ENCODE data around the gene ANKFN1. TPM values are rescaled to one million over a fixed set of nuclear protein-coding genes. Genes with fewer than 3 reads are reported as not detected.

The ANKFN1 gene
- polyA plus RNA-seq, 1 experiment = 0.04 TPM

DNA sequence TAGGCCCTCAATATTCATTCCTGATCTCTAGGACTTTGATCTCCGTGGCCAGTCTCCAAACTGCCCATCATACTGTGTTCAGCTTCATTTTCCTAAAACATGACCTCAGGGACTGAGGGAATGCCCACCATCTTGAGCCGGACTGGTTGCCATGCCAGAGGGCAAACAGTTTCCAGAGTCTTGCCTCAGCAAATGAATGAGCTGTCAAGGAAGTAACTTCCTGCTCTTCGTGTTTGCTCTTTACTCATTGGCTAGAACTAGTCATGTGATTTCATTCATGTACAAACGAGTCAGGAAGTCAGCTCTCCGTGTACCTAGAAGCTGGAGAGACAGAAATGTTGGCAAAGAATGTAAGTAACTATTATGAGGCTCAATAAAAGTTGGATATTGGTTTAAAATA lies 50.2 kb downstream of the ANKFN1 start:
- ChIA-PET POLR2A (no interaction called here), CTCF (interaction anchor here (1.2 kb wide), 1 partner anchor 84 kb away, joined by 3 read pairs; no protein-coding TSS in a partner anchor)
- DNase-seq (ENCODE audit: low read depth, low spot score) = no peak
- Histone ChIP-seq H3K27me3 (ENCODE audit: control insufficient read depth, insufficient read depth, low read length) (no peaks in the 10 kb centered on the region), H3K9me3 (ENCODE audit: control insufficient read depth, insufficient read depth, low read length) (no peaks in the 10 kb centered on the region; the same call in 1 of the 2 replicates), H3K27ac (ENCODE audit: low read depth, low read length) (no peak overlapping the region), H3K4me3 (ENCODE audit: low read depth, low read length) (no peak overlapping the region)
- TF ChIP-seq, protein P1, sequence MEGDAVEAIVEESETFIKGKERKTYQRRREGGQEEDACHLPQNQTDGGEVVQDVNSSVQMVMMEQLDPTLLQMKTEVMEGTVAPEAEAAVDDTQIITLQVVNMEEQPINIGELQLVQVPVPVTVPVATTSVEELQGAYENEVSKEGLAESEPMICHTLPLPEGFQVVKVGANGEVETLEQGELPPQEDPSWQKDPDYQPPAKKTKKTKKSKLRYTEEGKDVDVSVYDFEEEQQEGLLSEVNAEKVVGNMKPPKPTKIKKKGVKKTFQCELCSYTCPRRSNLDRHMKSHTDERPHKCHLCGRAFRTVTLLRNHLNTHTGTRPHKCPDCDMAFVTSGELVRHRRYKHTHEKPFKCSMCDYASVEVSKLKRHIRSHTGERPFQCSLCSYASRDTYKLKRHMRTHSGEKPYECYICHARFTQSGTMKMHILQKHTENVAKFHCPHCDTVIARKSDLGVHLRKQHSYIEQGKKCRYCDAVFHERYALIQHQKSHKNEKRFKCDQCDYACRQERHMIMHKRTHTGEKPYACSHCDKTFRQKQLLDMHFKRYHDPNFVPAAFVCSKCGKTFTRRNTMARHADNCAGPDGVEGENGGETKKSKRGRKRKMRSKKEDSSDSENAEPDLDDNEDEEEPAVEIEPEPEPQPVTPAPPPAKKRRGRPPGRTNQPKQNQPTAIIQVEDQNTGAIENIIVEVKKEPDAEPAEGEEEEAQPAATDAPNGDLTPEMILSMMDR (IDR thresholded peaks at IDR 0.05; ENCODE audit: low read depth, low read length) = no peak

DNA sequence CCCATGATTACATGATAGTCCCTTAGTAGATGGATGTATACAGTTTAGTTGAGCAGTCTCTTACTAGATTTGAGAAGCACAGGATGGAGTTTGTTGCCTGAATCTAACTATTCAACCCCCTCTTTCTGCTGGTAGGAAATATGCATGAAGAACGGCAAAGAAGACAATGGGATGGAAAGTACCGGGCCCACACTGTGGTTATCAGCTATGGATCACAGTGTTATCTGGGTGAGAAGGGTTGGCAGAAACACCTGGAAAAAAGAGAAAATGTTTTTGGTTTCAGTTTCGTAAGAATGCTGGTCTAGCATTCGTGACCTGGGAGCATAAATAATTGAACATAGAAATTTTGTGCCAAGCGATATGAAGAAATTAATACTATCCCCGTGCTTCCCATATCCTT lies 53.1 kb downstream of the ANKFN1 start:
- Histone ChIP-seq H3K27me3 (ENCODE audit: control insufficient read depth, insufficient read depth, low read length) (no peaks in the 10 kb centered on the region), H3K27ac (ENCODE audit: low read depth, low read length) (no peak overlapping the region), H3K4me3 (ENCODE audit: low read depth, low read length) (no peak overlapping the region), H3K9me3 (ENCODE audit: control insufficient read depth, insufficient read depth, low read length) (no peaks in the 10 kb centered on the region; the same call in 1 of the 2 replicates)
- TF ChIP-seq, protein P1 (IDR thresholded peaks at IDR 0.05; ENCODE audit: low read depth, low read length) = no peak
- DNase-seq (ENCODE audit: low read depth, low spot score) = no peak
- POLR2A ChIA-PET = no interaction called here
- CTCF ChIA-PET = no interaction called here

- Histone ChIP-seq H3K9me3 (ENCODE audit: control insufficient read depth, insufficient read depth, low read length) (no peaks in the 10 kb centered on the region), H3K4me3 (ENCODE audit: low read depth, low read length) (no peak overlapping the region), H3K27me3 (ENCODE audit: control insufficient read depth, insufficient read depth, low read length) (no peaks in the 10 kb centered on the region), H3K27ac (ENCODE audit: low read depth, low read length) (no peak overlapping the region)
- ChIA-PET CTCF (no interaction called here), POLR2A (no interaction called here)
- DNase-seq (ENCODE audit: low read depth, low spot score) = no peak
- TF ChIP-seq, protein P1 (IDR thresholded peaks at IDR 0.05; ENCODE audit: low read depth, low read length) = no peak
These were observed 59.8 kb downstream of the ANKFN1 start for GRCh38 chr17:56213031-56213430.

GRCh38 chr17:56217921-56218320 lies 64.6 kb downstream of the ANKFN1 start:
- POLR2A ChIA-PET = no interaction called here
- CTCF ChIA-PET = no interaction called here
- Histone ChIP-seq H3K27me3 (ENCODE audit: control insufficient read depth, insufficient read depth, low read length) (no peaks in the 10 kb centered on the region), H3K9me3 (ENCODE audit: control insufficient read depth, insufficient read depth, low read length) (no peaks in the 10 kb centered on the region), H3K27ac (ENCODE audit: low read depth, low read length) (no peak overlapping the region), H3K4me3 (ENCODE audit: low read depth, low read length) (no peak overlapping the region)
- TF ChIP-seq, protein P1 (IDR thresholded peaks at IDR 0.05; ENCODE audit: low read depth, low read length) = no peak
- no peak for DNase-seq (ENCODE audit: low read depth, low spot score)

GRCh38 chr17:56222255-56222654 lies 69.0 kb downstream of the ANKFN1 start:
- no peak for DNase-seq (ENCODE audit: low read depth, low spot score)
- ChIA-PET POLR2A (no interaction called here), CTCF (no interaction called here)
- TF ChIP-seq, protein P1 (IDR thresholded peaks at IDR 0.05; ENCODE audit: low read depth, low read length) = no peak
- H3K9me3 ChIP-seq (ENCODE audit: control insufficient read depth, insufficient read depth, low read length) = no peaks in the 10 kb centered on the region
- H3K27me3 ChIP-seq (ENCODE audit: control insufficient read depth, insufficient read depth, low read length) = no peaks in the 10 kb centered on the region
- H3K4me3 ChIP-seq (ENCODE audit: low read depth, low read length) = no peak overlapping the region
- no peak overlapping the region for H3K27ac ChIP-seq (ENCODE audit: low read depth, low read length)

All from AG04450 (cell line).